ENCODE results near the gene APOF.
"Not testable (repeated sequence)": the region's sequence is repeated elsewhere in the genome, so short reads cannot be mapped to it uniquely, and the experiment has no call there.

The APOF gene

DNA sequence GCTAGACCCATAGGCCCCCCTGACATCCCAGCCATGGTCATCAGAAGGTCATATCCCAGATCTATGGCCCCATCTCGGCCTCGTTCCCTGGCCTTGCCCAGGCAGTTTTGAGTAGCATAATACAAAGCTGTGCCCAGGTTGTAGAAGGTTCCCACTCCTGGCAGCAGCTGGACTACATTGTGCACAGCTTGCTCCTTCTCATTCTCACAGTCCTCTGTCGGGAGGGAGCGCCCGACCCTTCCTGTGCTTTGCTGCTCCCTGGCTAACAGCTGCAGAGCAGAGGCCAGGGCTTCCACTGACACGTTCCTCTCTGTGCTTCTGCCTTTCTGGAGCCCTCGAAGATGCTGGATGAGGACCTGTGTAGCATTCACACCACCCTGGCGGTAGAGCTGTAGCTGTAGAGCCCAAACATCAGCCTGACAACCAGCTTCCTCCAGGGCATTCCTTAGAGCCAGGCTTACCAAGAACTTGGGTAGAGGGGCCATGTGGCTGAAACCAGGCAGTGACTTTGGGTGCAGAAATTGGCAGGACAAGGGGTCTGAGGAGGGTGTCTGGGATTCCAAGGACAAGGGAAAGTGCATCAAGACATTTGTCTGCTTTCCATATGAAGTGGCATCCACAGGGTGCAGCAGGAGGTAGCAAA lies 1.0 kb downstream of the APOF start:
- no peak for DNase-seq

- DNase-seq, result peak; percentile 98
These were observed 2.5 kb downstream of the APOF start, which contains the start of gene STAT2 for GRCh38 chr12:56359851-56360767. TSS of gene STAT2 (minus strand) at chr12:56360107. CDS start at chr12:56356571, 3,536 bp downstream.

DNA sequence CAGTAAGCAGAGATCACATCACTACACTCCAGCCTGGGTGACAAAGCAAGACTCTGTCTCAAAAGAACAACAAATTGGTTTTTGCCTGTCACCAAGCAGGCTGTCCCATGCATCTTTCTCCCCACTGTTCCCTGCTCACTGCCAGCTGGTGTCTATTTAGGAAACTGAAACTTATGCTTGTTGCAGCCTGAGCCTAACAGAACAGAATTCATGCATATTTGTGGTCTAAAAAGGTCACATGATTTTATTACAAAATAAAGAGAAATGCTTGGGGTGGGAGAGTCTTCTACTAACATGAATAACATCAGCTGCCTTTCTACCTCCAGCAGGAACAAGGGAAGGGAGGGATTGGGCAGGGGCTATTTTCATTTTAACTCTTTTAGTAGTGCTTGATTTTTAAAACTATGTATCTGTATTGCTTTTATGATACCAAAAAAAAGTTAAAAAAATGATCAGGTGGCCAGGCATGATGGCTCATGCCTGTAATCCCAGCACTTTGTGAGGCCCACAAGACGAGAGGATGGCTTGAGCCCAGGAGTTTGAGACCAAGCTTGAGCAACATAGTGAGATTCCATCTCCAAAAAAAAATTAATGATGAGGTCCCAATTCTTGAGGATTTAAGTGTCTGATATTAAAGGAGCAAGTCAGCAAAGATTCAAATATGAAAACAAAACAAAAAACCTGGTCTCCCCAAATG lies 3.7 kb downstream of the APOF start:
- no peak for DNase-seq

GRCh38 chr12:56351325-56351724 lies 11.3 kb downstream of the APOF start:
- DNase-seq, result no peak

DNA sequence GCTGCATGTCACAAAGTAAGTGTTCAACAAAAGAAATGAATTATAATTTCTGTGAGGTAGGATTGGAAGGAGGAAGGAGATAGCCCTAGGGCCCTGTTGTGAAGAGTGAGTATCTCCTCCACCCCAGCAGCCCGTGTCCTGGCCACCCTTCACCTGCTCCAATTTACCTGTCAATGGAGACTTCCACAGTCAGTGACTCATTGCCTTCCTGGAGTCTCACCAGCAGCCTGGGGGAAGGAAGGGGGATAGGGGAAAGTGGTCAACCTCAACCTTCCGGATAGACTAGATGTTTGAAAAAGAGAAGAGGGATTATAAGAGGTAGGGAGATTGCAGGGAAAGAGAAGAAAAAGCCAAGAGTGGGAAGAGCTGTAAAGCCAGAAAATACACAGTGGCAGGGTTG lies 12.0 kb downstream of the APOF start:
- no peak for DNase-seq

DNA sequence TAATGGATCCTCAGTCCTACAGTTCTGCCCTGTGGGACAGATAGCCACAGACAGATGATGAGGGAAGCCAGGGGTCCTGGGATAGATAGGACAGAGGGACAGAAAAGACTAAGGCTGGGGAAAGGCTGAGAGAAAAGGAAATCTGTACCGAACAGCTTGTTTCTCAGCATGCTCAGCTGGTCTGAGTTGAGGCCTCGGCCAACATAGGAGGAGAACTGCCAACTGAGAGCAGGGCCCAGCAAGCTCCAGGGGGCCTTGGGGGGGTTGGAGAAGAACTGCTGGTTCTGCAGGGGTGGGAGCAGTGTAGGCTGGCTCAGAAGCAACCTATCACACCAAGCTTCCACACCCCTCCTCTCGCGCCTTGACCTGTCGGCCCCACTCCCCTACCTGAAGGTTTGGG lies 13.9 kb downstream of the APOF start:
- DNase-seq, result no peak

- not testable (repeated sequence) for DNase-seq
These were observed 15.4 kb downstream of the APOF start for GRCh38 chr12:56347255-56347654.

DNA sequence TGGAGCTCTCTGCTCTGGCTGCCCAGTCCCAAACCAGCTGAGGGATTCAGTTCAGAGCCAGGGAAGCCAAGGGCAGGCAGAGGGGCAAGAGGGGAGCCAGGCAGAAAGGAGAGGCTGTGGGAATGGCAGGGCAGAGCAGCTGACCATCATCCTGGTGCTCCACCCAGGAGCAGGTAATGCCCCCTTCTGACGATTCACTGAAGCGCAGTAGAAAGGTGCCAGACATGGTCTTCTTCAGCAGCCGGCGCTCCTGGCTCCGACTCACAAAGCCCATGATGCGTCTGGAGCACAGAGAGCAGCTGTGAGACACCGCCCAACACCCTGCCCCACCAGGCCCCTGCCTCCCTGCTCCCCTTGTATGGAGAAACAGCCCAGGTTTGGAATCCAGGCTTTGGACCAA lies 16.0 kb downstream of the APOF start:
- DNase-seq, result no peak

DNA sequence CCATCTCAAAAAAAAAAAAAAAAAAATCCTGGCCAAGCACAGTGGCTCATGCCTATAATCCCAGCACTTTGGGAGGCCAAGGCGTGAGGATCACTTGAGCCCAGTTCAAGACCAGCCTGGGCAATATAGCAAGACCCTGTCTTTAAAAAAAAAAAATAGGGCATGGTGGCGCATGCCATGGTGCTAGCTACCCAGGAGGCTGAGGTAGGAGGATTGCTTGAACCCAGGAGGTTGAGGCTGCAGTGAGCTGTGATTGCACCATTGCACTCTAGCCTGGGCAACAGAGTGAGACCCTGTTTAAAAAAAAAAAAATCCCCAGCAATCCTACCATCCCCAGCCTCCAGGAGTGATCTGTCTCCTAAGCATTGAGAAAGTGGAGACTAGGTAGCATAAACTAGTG lies 20.4 kb downstream of the APOF start:
- DNase-seq, result not testable (repeated sequence)

DNA sequence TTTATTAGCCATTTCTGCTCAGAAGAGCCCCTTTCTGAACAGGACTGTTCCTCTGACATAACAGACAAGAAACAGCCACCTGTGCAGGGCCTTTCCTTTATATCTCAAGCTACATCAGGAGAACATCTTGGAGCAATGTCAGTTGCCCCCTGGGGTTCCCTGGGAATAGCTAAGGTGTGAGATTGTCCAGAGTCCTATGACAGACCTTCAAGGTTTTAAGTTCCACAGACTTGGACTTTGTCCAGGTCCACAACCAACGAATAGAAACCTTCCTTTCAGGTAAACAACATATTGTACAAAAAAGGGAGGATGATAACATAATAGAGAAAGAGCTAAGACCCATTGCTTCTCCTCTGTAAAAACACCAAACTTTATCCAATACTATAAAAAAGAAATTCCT lies 21.0 kb downstream of the APOF start:
- no peak for DNase-seq

DNA sequence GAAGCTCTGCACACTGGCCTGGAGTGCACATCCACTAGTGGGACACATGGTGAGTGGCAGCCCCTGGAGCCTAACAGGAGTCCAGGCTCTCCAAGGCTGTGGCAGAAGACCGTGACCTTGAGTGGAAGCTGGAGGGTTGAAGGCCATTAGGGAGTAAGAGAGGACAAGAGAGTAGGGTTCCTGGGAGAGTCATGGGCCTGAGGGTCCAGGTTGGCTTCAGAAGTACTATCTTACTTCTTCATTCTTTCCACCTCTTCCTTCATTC lies 23.6 kb downstream of the APOF start:
- no peak for DNase-seq

- peak; percentile 81 for DNase-seq
These were observed 24.1 kb downstream of the APOF start, which contains the start of gene IL23A for GRCh38 chr12:56338308-56339157. TSS of gene IL23A (plus strand) at chr12:56338884. CDS start at chr12:56339045, 161 bp downstream.

DNA sequence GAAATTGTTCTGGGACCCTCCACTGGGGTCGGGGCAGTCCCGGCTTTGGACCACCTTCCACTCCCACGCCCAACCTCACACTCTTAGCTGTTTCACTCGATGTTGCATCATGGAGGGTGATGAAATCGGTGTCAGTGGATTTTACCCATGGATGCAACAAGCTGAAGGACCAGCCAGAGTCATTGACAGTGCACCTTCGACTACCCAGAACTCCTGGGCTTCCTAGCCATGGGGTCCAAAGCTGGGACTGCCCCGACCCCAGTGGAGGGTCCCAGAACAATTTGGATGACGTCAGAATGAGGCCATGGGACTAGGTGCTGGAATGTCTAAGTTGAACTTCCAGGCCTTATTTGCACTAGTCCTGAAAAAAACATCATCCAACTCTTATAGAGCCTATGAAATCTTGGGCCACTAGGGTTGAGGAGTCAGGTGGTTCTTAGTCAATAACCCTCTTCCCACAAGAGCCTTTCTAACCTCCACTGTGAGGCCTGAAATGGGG lies 24.9 kb downstream of the APOF start:
- DNase-seq, result no peak

DNA sequence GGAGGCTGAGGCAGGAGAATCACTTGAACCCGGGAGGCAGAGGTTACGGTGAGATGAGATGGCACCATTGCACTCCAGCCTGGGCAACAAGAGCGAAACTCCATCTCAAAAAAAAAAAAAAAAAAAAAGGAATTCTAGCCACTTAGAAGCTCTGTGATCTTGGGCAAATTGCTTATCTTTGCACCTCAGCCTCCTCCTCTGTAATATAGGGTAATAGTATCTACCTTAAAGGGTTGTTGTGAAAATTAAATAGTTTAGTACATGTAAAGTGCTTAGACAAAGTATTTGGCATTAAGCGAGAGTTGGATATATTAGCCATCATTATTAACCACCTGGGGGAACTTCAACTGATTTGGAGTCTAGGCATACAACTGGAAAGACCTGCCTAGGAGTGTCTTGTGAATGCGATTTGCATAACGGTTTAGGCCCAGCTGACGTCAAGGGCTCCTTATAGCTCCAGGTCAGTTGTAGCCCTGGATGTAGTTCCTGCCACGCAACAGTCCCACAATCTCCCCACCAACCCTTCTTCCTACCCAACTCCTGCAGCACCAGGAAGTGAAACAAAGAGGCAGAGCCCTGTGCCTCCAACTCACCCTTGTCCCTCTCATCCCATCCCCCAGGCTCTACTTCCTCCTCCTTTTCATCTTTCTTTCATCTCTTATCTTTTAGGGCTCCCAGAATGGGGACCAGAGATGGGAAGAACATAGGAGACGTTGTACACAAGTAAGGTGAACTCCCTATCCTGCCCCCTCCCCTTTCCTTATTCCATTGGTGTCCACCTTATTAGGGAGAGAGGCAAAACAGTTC lies 26.1 kb downstream of the APOF start:
- DNase-seq, result no peak

GRCh38 chr12:56335527-56335926 lies 27.1 kb downstream of the APOF start:
- DNase-seq, result not testable (repeated sequence)

DNA sequence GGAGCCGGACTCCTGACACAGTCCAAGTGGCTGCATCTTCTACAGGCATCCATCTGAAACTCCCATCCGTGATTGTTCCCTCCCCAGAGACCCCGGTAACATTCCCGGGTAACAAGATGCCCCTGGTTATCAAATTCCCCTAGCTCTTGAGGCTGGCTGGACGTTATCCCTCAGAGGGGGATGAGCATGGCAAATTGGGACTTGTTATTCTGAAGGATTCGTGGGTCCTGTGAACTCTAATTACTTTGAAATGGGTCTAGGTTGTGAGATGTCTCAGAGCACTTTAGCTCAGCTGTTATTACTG lies 28.2 kb downstream of the APOF start:
- DNase-seq, result no peak

- DNase-seq, result peak; percentile 99
These were observed 28.8 kb downstream of the APOF start, which contains the start of gene PAN2 for GRCh38 chr12:56333679-56334489. TSS of gene PAN2 (minus strand) at chr12:56334000. CDS start at chr12:56333094, 906 bp downstream.

GRCh38 chr12:56333197-56333678 lies 29.4 kb downstream of the APOF start:
- DNase-seq, result no peak

- DNase-seq, result no peak
These were observed 30.0 kb downstream of the APOF start for GRCh38 chr12:56332512-56333196.

- DNase-seq, result no peak
These were observed 31.6 kb downstream of the APOF start for GRCh38 chr12:56330936-56331490.

All from COR-L47 (cell line).